HG02885 (cell line): ENCODE measurements around the gene AZIN2.
"Not testable (repeated sequence)": the region's sequence is repeated elsewhere in the genome, so short reads cannot be mapped to it uniquely, and the experiment has no call there.

Experiments used
- ATAC-seq: cut with Tn5 transposase; IDR thresholded peaks from one replicate; pipeline ENCODE4 v1.9.1; 2021; ENCODE audit warnings: mild to moderate bottlenecking; ENCODE audit not compliant: unreplicated experiment, poor library complexity

AZIN2 gene

GRCh38 chr1:33092438-33092837 lies 11.5 kb downstream of the AZIN2 start:
- no peak for ATAC-seq

GRCh38 chr1:33093004-33093403 lies 12.1 kb downstream of the AZIN2 start:
- no peak for ATAC-seq

- no peak for ATAC-seq
These were observed 13.5 kb downstream of the AZIN2 start for GRCh38 chr1:33094486-33094885.

GRCh38 chr1:33094971-33095604 lies 14.1 kb downstream of the AZIN2 start:
- no peak for ATAC-seq

- no peak for ATAC-seq
These were observed 15.5 kb downstream of the AZIN2 start for GRCh38 chr1:33096363-33097005.

- no peak for ATAC-seq
These were observed 16.2 kb downstream of the AZIN2 start for GRCh38 chr1:33097137-33097611.

- ATAC-seq = no peak
These were observed 16.8 kb downstream of the AZIN2 start for GRCh38 chr1:33097762-33098161.

GRCh38 chr1:33098371-33098770 lies 17.4 kb downstream of the AZIN2 start:
- no peak for ATAC-seq

- ATAC-seq = peak; percentile 79
These were observed 18.6 kb downstream of the AZIN2 start for GRCh38 chr1:33099290-33100118.

GRCh38 chr1:33100119-33100415 lies 19.1 kb downstream of the AZIN2 start:
- not testable (repeated sequence) for ATAC-seq

GRCh38 chr1:33110477-33110876 lies 29.5 kb downstream of the AZIN2 start:
- ATAC-seq = no peak

- no peak for ATAC-seq
These were observed 31.0 kb downstream of the AZIN2 start for GRCh38 chr1:33111965-33112364.

- no peak for ATAC-seq
These were observed 36.6 kb downstream of the AZIN2 start for GRCh38 chr1:33117440-33118085.

GRCh38 chr1:33118274-33118673 lies 37.3 kb downstream of the AZIN2 start:
- ATAC-seq = no peak

GRCh38 chr1:33119050-33119449 lies 38.1 kb downstream of the AZIN2 start:
- ATAC-seq = no peak

- ATAC-seq = no peak
These were observed 38.7 kb downstream of the AZIN2 start for GRCh38 chr1:33119532-33120217.

- no peak for ATAC-seq
These were observed 39.7 kb downstream of the AZIN2 start for GRCh38 chr1:33120436-33121231.

GRCh38 chr1:33121728-33122127 lies 40.8 kb downstream of the AZIN2 start:
- no peak for ATAC-seq

GRCh38 chr1:33122483-33123178 lies 41.7 kb downstream of the AZIN2 start:
- ATAC-seq = no peak
